HG03066 (cell line): ENCODE measurements around the gene CYP20A1.
A peak's percentile ranks its signal among the peaks of the same experiment; 100 is the strongest.
"Not testable (repeated sequence)": the region's sequence is repeated elsewhere in the genome, so short reads cannot be mapped to it uniquely, and the experiment has no call there.

Source experiments
- ATAC-seq: cut with Tn5 transposase; IDR thresholded peaks from one replicate; pipeline ENCODE4 v1.9.1; 2021; ENCODE audit warnings: low read depth; ENCODE audit not compliant: unreplicated experiment

CYP20A1 gene

DNA sequence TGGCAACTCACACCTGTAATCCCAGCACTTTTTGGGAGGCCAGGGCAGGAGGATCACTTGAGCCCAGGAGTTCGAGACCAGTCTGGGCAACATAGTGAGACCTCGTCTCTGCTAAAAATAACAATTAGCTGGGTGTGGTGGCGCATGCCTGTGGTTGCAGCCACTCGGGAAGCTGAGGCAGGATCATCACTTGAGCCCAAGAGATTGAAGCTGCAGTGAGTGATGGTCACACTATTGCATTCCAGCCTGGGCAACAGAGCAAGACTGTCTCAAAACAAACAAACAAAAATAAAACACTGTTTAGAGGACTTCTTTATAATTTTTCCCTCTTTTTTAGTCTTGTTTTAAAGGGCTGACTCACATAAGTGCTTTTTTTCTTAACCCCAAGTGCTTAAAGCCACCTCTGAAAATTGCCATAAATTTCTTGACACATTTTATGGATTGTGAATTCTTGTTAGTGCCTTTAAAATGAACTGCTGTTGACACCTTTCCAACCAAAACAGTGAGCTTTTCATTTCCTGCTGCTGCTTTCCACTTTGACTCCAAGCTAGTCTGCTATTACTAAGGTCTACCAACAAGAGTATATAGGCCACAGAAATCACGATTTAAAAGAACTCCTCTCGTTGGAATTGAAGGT, 41.7 kb downstream of the CYP20A1 start:
- ATAC-seq, result no peak

DNA sequence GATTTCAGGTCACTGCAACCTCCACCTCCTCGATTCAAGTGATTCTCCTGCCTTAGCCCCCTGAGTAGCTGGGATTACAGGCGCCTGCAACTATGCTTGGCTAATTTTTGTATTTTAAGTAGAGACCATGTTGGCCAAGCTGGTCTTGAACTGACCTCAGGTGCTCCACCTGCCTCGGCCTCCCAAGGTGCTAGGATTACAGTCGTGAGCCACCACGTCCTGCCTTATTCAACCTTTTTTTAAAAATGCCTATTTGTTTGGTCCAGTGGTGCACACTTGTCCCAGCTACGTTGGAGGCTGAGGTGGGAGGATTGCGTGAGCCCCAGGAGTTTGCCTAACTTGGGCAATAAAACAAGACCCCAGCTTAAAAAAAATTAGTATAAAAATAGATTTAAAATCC, 43.3 kb downstream of the CYP20A1 start:
- ATAC-seq, result no peak

DNA sequence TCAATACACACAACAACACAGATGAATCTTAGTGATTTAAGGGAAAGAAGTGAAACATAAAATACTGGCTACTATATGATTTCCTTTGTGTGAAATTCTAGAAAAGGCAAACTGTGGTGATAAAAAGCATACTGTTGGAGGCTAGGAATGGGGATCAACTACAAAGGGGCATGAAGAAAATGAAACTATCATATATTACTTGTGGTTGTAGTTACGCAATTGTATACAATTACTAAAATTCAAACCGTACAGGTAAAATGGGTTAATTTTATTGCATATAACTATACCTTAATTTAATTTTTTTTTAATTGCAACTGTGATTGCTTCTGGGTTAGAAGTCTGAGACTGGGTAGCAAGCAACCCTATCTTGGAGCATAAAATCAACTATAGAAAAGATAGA, 47.7 kb downstream of the CYP20A1 start:
- ATAC-seq, result no peak

DNA sequence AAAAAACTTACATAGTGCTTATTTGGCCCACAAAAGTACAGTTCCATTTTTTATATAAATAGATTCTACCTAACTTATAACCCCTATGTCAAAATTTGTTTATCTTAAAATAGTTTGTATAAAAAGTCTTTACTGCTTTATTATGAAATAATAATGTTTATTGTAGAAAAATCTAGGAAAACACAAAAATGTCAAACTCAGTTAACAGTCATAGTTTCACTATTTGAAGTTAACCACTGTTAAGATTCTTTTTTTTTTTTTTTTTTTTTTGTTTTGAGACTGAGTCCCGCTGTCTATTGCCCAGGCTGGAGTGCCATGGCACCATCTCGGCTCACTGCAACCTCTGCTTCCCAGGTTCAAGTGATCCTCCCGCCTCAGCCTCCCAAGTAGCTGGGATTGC, 62.8 kb downstream of the CYP20A1 start:
- ATAC-seq, result no peak

DNA sequence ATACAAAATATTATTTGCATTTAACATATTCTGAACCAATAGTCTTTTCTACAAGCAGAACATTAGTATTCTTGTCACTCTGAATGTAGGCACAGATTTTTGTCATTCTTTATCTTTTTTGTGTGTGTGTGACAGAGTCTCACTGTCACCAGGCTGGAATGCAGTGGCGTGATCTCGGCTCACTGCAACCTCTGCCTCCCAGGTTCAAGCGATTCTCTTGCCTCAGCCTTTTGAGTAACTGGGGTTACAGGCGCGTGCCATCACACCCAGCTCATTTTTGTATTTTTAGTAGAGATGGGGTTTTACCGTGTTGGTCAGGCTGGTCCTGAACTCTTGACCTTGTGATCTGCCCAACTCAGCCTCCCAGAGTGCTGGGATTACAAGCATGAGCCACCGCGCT, 63.8 kb downstream of the CYP20A1 start:
- not testable (repeated sequence) for ATAC-seq

DNA sequence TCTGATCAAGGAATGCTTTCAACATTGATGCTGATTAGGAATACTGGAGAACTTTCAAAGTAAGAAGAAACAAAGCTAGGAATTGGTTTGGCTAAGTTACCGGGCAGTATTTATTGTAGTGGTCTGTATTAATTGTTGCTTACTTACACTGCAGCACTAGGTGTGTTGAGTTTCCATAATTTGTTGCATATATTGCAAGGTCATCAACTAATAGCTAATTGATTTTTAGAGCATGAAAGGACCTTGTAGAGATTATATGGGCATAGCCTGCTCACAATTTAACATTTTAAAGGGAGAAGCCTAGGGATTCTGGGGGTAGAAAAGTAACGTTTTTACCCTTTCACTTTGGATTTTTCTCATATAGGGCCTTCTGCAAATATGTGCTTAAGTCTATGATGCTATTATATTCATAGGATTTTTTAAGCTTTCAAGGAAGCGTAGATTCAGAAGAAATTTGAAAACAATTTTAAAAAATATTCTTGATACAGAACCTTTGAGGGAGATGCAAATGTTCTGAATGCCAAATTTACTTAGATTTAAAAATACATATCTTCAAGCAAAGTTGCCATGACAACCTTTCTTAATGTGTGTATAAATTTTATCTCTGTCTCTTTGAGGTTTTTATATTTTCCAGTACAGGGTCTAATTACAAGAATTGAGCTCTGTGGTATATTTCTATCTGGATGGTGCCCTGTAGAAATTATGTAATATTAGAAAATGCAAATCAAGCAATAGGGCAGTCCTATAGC, 72.0 kb downstream of the CYP20A1 start:
- no peak for ATAC-seq

DNA sequence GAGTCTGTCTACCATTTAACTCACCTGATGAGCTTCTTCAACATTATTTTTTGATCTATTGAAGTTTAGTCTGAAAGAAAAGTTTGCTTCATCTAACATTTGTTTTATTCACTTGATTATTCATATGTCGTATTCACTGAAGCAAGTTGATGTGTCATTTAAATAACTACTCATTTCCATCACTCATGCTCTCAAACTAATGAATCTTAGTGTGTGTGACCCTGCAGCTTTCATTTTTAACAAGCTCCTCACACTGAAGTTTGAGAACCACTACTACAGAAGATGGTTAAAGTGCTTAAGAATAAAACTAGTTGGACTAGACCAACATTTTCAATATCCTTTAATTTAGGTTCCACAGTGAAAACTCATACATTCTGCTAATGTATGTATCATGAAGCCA, 87.5 kb downstream of the CYP20A1 start:
- ATAC-seq, result no peak

DNA sequence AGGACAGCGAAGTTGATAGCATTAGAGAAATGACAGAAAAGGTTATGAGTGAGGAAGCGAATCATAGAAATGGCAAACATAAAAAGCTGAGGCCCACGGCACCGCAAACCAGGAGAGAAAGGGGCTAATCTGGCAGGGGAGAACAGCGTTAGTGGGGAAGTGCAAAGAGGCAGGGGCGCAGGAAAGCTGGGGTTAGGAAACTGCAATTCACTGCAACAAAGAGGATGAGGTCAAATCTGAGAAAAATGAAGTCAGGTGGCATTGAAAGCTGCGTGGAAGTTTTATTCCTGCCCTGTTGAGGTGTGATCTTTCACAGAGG, 88.7 kb downstream of the CYP20A1 start:
- ATAC-seq, result no peak

DNA sequence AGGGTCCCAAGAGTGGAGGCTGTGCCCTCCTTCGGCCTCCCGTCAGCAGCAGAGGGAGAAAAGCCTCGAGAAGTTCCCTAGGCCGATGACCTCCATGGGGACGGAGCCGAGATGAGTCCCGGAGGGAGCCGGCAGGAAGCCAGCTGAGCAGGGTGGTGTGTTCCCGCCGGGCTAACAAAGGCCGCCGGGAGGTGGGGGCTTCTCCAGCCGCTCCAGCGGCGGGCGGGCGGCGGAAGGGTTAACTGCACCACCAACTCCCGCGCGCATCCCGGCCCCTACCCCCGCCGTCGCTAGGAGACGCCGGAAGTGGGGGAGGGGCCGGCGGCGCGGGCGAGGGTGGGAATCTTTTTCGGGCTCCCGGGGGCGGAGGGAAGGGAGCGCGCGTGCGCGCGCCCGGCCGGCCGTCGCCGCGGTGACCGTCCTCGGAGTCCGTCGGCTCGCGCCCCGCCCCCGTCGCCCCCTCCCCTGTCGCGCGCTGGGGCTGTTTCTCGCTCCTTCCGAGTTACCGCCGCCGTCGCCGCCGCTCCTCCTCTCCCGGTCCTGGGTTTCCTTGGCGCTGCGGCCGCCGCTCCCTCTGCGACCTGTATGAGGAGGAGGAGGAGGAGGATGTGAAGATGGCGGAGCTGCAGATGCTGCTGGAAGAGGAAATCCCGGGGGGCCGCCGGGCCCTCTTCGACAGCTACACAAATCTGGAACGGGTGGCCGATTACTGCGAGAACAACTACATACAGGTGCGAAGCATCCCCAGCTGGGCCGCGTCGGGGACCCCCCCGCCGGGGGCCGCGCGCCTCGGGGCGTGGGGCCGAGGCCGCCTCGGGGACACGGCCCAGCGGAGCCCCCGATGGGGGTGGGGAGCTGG, 89.3 kb downstream of the CYP20A1 start, which contains the start of gene ABI2:
ABI2 (plus strand) TSS at position 494 of the 859 bp plus-strand sequence; CDS start at position 615, 121 bp downstream.
- ATAC-seq, result peak; percentile 49

DNA sequence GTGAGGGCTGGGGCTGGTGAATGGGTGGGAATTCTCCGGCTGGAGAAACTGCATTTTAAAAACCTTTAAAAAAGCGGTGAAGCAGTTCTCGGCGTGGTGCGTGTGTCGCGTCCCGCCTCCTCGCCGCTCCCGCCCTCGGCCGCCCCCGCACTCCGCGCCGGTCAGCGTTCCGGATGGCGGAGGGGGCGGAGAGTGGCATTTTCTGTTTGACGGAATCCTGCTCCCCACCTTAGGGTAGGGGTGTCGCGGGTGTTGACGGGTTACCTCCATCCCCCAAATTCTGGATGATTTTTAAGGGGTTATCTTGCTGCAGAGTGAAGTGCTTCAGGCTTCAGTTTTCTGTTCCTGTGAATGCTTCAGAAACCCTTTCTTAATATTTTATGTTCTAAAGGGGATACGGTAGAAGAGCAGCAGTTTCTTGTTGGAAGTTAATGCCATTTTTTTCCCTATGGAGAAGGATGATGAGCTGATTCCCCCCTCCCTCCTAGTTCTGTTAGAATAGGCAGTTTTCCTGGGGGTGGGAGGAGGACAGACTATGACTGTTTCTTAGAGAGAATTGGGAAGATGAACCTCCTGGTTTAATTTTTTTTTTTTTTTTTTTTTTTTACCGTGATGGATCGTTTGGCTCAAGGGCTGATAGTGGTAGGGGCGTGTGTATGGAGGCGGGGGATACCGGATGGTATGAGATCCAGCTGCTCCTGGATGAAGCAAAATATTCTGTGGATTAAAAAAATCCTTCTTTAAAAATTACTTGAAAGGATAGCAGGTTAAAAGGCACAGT, 90.1 kb downstream of the CYP20A1 start:
- peak; percentile 67 for ATAC-seq

DNA sequence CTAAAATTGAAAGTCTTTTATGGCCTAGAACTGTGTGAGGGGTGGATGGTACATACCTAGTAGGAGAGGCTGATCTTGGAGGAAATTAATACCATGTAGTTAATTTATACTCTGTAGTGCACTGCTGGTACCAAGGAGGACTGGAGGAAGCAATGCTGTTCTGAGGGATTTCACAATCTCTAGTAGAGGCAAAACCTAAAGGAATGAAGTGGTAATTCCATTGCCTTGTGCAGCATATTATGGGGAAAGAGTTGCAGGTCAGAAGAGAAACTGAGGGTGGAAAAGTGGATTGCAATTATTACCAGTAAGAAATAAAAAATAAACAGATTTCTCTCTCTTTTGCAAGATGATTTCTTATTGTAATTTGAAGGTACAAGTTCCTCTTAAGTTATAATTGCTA, 91.6 kb downstream of the CYP20A1 start:
- no peak for ATAC-seq

DNA sequence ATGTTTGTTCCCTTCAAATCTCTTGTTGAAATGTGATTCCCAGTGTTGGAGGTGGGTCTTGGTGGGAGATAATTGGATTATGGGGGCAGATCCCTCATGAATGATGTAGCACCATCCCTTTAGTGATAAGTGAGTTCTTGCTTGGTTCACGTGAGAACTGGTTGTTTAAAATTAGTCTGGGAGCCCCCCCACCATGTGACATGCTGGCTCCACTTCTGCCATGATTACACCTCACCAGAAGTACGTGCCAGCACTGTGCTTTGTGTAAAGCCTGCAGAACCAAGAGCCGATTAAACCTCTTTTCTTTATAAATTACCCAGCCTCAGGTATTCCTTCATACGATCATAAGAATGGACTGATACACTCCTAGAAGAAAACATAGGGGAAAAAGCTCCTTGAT, 99.5 kb downstream of the CYP20A1 start:
- no peak for ATAC-seq

DNA sequence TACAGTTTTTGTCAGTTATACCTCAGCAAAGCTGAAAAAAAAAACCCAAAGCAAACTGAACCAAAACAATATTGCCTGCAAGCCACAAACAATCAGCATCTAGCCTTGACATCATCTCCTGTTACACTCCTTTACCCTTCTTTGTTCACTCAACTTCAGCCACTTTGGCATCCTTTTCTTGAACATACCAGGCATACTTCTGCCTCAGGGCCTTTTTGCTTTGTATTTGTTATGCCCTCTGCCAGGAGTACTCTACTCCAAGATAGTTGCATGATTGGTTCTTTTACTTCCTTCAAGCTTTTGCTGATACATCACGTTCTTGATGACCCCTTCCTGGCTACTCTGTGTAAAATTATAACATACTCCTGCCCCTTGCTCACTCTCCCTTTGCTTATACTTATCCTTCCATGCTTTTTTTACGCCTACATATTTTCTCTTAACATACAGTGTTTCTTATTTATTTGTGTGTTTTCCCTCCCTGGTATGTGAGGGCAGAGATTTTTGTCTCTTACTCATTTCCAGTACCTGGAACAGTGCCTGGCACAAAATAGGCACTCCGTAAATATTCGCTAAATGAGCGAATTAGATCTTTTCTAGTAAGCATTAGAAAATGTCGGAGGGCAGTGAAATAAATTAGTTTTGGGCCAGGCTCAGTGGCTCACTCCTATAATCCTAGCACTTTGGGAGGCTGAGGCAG, 102.1 kb downstream of the CYP20A1 start:
- no peak for ATAC-seq

DNA sequence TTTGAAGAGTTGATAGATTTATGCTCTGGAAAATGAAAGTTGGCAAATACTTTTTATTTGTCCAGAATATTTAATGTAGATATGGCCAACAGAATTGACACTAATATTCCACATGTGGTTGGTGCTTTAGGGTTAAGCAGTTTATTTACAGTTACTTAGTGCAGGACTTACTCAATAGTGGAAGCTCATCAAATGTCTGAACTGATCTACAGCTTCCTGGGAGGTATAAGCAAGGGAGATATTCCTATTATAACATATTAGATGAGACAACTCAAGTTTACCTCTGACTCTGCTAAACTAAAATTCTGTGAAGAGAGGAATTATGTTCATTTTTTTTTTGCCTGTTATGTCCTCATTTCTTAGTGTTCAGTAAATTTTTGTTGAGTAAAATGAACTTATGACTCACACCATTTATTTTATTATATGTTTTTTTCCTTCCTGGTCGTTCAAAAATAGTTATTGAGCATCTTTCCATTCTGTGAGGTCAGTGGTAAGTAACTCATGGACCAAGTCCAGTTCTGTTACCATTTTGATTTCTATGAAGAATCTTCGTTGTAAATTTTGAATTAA, 103.0 kb downstream of the CYP20A1 start:
- ATAC-seq, result no peak

DNA sequence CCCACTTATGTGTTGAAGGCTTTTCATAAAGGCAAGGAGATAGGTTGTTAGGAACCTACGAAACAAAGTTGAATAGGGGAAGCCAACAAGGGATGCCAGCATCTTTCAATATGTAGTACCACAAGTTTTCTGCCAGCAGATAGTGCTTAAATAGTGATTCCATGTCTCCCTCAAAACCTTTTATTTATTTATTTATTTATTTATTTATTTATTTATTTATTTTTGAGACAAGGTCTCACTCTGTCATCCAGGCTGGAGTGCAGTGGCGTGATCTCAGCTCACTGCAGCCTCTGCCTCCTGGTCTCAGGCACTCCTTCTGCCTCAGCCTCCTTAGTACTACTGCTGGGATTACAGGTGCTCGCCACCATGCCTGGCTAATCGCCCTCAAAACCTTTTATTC, 103.6 kb downstream of the CYP20A1 start:
- ATAC-seq, result not testable (repeated sequence)

DNA sequence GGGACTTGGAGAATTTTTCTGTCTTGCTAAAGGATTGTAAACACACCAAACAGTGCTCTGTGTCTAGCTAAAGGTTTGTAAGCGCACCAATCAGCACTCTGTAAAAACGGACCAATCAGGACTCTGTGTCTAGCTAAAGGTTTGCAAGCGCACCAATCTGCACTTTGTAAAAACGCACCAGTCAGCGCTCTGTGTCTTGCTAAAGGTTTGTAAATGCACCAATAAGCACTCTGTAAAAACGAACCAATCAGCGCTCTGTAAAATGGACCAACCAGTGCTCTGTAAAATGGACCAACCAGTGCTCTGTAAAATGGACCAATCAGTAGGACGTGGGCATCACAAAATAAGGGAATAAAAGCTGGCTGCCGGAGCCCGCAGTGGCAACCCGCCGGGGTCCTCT, 105.8 kb downstream of the CYP20A1 start:
- ATAC-seq, result no peak

DNA sequence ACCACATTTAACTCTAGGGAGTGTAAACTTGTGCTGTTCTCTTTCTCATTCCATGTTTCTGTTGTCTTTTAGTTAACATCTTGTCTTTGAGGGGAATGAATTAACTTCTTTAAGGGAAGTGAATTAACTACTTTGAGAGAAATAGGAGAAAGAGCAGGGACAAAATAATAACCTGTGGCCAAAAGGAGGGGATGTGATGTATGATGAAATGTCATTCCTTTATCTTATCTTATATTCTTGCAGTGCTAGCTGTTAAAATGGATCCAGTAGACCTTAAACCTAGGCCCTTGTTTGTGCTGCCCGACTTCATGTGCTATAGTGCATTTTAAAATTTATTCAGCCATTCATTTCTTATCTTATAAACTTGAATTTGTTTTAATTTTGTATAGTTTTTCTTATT, 107.8 kb downstream of the CYP20A1 start:
- ATAC-seq, result no peak

DNA sequence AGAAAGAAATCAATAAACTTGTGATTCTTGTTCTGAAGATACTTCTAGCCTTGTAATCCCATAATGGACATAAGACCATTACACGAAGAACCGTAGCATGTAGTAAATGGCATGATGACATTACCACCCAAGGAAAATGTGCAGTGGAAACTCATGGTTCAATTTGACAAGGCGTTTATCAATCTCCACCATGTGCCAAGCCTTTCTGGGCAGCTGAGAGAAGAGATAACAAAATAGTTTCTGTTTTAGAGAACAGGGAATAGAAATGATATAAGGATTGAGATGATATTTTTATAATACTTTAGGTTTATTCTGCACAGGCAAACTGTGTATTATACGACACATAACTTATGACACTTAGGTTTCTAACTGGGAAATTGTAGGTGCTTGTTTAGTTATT, 108.6 kb downstream of the CYP20A1 start:
- no peak for ATAC-seq

DNA sequence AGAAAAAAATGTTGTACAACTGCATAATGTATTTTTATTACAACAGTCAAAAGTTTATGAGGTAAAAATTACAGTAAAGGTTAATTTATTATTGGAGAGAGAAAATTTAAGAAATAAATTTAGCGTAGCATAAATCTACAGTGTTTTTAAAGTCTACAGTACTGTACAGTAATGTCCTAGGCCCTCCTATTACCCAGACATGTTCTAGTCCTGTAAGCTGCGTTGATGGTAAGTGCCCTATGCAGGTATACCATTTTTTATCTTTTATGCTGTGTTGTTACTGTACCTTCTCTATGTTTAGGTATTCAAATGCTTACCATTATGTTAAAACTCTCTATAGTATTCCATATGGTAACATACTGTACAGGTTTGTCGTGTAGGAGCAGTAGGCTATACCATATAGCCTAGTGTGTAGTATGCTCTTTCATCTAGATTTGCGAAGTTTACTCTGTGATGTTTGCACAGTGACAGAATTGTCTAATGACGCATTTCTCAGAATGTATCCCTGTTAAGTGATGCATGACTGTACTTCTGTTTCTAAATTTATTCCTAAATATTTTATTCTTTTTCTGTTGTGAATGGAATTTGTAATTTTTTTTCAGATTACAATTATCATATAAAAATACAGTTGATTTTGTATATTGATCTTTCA, 113.9 kb downstream of the CYP20A1 start:
- ATAC-seq, result no peak
